Measurements from ENCODE around the gene CLEC18B.
"Not testable (repeated sequence)": the region's sequence is repeated elsewhere in the genome, so short reads cannot be mapped to it uniquely, and the experiment has no call there.

The CLEC18B gene

GRCh38 chr16:74410057-74410957, 11.0 kb downstream of the CLEC18B start:
- not testable (repeated sequence) for DNase-seq (ENCODE audit: low spot score)

GRCh38 chr16:74409185-74409981, 11.9 kb downstream of the CLEC18B start:
- not testable (repeated sequence) for DNase-seq (ENCODE audit: low spot score)

GRCh38 chr16:74407362-74407705, 13.9 kb downstream of the CLEC18B start:
- not testable (repeated sequence) for DNase-seq (ENCODE audit: low spot score)

GRCh38 chr16:74406600-74407361, 14.5 kb downstream of the CLEC18B start:
- DNase-seq (ENCODE audit: low spot score): not testable (repeated sequence)

GRCh38 chr16:74404148-74404933, 16.9 kb downstream of the CLEC18B start:
- not testable (repeated sequence) for DNase-seq (ENCODE audit: low spot score)

- not testable (repeated sequence) for DNase-seq (ENCODE audit: low spot score)
These were observed 21.0 kb downstream of the CLEC18B start for GRCh38 chr16:74400238-74400637.

GRCh38 chr16:74398212-74398895, 22.9 kb downstream of the CLEC18B start:
- DNase-seq (ENCODE audit: low spot score): not testable (repeated sequence)

- not testable (repeated sequence) for DNase-seq (ENCODE audit: low spot score)
These were observed 24.7 kb downstream of the CLEC18B start for GRCh38 chr16:74396521-74397017.

GRCh38 chr16:74394604-74395003, 26.7 kb downstream of the CLEC18B start:
- not testable (repeated sequence) for DNase-seq (ENCODE audit: low spot score)

GRCh38 chr16:74394131-74394530, 27.1 kb downstream of the CLEC18B start:
- not testable (repeated sequence) for DNase-seq (ENCODE audit: low spot score)

GRCh38 chr16:74391454-74392050, 29.7 kb downstream of the CLEC18B start:
- not testable (repeated sequence) for DNase-seq (ENCODE audit: low spot score)

GRCh38 chr16:74382339-74383034, 38.8 kb downstream of the CLEC18B start:
- DNase-seq (ENCODE audit: low spot score): not testable (repeated sequence)

- DNase-seq (ENCODE audit: low spot score): not testable (repeated sequence)
These were observed 47.5 kb downstream of the CLEC18B start for GRCh38 chr16:74373847-74374184.
